ENCODE results near the gene KCNQ1.
A peak's percentile ranks its signal among the peaks of the same experiment; 100 is the strongest.

Gene KCNQ1

GRCh38 chr11:2411446-2412305, 33.1 kb upstream of the KCNQ1 start:
- DNase-seq = no peak

GRCh38 chr11:2412323-2412722, 32.5 kb upstream of the KCNQ1 start:
- DNase-seq = no peak

DNA sequence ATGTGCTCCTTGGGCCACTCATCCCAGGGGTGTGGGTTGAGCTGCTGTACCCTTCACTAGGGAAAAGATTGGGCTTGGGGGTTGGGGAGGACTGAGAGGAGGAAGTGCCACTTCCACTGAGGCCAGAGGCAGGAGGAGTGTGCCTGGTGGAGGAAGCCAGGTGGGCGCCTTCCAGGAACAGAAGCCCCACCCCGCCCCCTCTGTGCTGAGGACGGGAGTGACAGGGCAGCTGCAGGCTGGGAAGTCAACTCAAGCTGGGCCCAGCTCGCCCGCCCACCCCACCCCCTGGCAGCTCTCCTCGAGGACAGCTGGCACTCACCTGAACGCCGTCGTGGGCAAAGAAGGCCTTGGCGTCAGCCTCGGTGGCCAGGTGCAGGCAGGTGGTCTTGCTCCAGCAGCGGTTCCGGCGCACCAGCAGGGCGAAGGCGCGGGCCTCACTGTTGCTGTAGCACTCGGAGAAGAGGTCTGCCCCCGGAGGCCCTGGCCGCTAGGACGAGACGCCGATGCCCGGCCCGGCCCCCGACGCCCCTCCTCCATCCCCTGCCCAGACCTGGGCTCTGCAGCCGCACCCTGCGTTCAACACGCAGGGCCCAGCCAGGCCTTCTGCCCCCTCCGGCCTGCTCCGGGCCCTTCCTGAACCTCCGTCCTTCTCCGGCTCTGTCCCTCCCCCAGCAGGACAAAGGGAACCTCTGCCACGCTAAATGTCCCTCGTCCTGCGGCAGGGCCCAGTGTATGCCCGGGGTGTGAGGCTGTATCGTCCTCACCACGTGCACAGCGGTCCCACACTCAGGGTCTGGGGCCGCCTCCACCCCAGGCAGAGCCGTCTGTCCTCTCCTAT, 30.8 kb upstream of the KCNQ1 start:
- no peak for DNase-seq

DNA sequence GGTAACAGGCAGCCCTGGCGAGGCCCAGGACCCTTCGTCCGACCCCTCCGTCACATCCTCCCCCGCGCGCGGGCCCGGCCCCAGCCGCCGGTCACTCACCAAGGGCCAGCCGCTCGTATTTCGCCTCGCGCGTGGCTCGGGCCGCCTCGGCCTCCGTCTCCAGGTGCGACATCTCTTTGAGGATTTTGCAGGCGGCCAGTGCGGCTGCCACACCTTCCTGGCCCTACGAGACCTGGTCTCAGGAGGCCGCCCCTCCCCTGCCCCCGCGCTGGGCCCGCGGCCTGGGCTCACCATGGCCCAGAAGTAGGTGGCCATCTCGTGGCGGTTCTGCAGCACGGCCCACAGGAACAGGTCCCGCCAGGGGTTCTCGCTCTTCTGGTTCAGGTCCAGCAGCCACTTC, 30.2 kb upstream of the KCNQ1 start:
- DNase-seq = no peak

DNA sequence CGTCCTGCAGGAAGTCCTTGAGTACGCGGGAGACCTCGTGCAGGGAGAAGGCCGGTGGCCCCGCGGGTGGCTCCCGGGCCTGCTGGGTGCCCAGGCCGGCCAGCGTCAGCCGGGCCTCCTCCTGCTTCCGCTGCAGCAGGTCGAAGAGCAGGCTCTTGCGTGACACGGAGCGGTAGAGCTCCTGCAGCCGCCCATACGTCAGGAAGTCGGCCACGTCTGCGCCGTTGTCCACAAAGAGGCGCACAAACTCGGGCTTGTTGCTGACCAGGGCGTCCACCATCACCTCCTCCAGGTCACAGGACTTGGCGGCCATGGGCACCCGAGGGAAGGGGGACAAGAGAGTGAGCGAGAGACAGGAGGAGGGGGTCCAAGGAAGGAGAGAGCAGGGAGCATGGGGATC, 29.6 kb upstream of the KCNQ1 start:
- DNase-seq = no peak

DNA sequence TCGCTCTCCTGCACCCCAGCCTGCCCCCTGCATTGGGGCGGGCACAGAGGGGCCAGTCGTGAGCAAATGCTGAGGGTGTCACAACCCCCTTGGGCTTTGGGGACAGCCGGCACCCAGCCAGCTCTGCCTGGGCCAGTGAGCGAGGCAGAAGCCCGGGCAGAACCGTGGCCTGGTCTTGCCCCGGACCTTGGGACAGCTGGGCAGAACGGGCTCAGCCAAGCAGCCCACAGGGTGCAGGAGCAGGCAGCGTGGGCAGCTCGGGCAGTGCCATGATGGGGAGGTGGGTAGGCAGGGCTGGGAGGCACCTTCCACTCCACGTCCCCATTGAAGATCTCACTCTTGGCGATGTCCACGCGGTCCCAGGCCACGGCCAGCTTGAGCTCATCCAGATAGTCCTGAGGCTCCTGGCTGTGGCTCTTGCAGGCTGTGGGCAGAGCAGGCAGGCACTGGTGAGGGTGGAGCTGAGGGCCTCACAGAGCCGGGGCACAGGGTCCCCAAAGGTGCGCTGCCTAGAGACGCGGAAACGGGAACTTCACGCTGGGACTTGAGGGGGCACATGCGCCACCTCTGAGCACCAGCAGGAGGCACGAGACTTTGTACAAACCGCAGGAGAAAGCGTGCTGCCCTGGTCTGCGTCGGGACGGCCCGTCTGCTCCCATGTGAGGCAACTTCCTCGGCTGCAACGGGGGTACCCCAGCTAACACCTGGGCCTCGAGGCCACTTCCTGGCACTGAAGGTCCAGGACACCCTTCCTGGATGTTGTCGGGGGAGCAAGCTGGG, 29.0 kb upstream of the KCNQ1 start:
- no peak for DNase-seq

DNA sequence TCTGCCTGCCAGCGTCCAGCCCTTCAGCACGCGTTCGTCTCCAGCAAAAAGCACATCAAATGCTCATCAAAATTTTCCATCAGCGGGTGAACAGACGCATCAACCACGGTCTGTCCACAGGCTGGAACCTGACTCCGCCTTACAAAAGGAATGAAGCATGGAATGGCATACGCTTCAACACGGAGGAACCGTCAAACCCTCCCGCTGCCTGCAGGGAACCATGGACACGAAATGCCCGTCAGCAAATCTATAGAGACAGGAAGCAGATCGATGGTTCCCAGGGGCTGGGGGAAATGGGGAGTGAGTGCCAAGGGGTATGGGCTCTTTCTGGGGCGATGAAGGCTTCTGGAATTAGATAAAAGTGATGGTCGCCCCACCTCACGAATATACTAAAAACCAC, 28.0 kb upstream of the KCNQ1 start:
- DNase-seq = no peak

- DNase-seq = no peak
Measured at GRCh38 chr11:2417856-2418692, 26.7 kb upstream of the KCNQ1 start.

- DNase-seq = no peak
Measured at GRCh38 chr11:2418693-2419360, 26.0 kb upstream of the KCNQ1 start.

GRCh38 chr11:2419638-2420501, 24.9 kb upstream of the KCNQ1 start:
- DNase-seq = peak; percentile 61

DNA sequence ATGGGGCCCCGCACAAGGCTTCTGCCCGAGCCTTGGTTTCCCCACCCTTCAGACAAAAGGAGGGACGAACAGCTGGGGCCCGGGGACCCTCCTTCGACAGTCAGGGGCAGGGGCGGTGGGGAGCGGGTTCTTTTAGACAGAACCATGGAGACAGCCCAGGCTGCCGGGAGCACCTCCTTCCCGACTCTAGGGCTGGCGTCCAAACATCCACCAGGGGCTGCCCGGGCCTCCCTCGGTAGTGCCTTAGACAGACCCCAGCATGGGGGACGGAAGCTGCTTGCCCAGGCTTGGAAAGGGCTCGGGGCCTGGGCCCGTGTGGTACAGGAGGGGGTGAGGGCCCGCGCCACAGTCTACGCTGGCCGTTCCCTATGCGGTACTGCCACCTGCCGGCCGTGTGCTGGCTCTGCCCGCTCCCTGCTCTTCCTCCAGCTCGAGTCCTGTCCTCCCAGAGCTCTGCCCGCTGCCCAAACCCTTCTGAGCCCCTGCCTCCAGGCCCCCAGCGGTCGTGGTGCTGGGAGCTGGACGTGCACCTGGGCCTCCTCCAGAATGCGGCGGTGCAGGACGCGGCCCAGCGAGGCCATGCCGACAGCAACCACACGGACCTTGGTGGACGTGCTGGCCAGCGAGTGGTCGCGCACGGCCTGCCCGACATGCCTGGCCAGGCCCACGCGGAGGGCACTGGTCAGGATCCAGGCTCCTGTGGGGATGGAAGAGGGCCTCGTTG, 24.1 kb upstream of the KCNQ1 start:
- peak; percentile 71 for DNase-seq

GRCh38 chr11:2421226-2421994, 23.4 kb upstream of the KCNQ1 start:
- DNase-seq = no peak

- no peak for DNase-seq
Measured at GRCh38 chr11:2421996-2422395, 22.8 kb upstream of the KCNQ1 start.

GRCh38 chr11:2422461-2423156, 22.2 kb upstream of the KCNQ1 start:
- no peak for DNase-seq

GRCh38 chr11:2423157-2424025, 21.4 kb upstream of the KCNQ1 start:
- no peak for DNase-seq

DNA sequence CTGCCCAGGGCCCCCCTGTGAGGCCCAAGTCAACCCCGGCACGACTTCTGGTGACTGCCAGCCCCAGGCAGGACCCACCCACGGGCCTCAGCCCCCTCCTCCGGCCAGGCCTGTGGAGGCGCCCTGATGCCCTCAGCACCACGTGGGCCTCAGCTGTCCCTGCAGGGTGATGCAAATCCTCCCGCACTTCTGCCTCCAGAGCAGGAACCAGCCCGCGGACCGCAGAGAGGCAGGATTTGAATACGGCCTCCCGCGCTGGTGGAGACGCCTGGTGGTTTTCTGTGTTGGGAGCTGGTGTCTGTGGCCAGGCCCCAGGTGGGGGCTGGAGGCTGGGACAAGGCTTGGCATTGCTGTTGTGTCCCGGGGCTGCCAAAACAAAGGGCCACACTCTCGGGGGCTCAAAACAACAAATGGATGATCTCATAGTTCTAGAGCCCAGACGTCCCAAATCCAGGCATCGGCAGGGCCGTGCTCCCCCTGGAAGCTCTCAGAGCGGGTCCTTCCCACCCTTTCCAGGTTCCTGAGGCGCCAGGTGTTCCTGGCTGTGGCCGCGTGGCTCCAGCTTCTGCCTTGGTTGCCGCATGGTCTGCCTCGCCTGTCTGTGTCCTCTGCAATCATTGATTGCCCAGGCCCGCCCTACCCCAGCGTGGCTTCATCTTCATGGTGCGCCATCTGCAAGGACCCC, 19.9 kb upstream of the KCNQ1 start:
- DNase-seq = no peak

DNA sequence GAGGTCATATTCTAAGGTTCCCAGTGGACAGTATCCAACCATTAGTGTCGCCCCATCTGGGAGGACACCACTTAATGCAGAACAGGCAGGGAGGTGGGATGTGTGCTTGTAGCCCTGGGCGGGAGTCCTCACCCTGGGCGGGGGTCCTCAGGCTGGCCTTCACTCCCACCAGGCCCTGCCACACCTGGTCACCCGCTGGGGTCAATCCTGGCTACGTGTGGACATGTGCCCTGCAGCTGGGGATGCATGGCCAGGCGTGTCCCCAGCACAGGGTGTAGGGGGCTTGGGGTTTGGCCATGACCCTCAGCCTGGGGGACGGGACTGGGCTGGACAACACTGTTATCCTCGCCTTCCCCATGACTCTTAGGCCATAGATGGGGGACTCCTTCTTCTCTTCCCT, 19.3 kb upstream of the KCNQ1 start:
- DNase-seq = no peak
